NCI-H1436 treated with DMSO at 0.1 percent for 48 hours (cell line): ENCODE measurements around the gene YJEFN3.
A peak's percentile ranks its signal among the peaks of the same experiment; 100 is the strongest.

Experiments used
- DNase-seq: peaks from one replicate; lab custom pipeline; 2025; lab: John Stamatoyannopoulos, UW

The YJEFN3 gene

DNA sequence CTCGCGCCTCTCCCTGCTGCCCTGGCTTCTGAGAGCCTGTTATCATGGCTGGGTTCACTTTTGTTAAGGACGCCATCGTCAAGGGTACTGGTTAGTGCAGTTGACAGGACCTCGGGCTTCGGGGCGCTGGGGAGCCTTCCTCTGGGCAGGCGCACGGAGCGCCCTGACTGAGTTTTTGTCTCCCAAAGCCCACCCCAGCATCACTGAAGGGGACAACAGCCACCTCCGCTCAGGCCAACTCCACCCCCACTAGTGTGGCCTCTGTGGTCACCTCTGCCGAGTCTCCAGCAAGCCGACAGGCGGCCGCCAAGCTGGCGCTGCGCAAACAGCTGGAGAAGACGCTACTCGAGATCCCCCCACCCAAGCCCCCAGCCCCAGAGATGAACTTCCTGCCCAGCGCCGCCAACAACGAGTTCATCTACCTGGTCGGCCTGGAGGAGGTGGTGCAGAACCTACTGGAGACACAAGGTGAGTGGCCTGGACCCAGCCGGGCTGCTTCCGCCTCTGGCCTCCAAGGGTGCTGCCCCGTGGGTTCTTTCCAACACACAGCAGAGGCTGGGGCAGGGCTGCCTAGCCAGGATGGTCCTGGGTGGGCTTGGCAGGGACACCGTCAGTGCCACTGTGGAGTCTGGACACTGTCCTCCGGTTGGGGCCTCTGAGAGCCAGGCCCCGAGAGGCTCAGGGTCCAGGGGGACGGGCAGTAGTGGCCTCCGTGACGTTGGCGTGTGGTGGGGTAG, 30.3 kb upstream of the YJEFN3 start:
- DNase-seq = no peak

DNA sequence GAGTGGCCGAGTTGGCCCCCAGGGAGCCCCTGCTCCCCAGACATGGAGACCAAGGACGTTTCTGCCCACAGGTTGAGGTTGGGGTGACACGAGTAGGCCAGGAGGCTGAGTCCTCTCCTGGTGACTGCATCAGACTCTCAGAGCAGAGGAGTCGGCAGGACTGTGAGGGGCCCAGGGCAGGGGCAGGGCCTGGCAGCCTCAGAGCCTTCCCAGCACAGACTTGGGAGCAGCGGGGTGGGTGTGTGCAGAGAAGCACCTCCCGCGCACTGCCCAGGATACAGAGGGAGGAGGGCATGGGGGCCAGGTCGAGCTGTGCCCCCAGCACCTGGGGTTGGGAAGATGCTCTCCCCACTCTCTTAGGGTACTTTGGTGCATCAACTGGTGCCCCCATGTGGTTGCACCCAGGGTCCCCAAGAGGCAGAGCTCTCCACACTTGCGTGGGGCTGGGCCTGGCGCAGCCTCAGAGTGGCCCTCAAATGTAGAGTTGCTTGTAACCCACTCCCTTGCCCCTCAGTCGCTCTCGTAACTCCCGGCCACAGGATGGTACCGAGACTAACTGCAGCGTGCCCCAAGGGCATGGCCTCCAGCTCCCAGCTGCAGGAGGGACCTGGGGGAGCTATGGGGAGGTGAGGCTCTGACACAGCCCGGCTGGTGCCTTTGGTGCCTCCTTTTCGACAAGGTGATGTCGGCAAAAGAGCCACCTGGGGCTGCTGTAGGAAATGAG, 29.3 kb upstream of the YJEFN3 start:
- no peak for DNase-seq

DNA sequence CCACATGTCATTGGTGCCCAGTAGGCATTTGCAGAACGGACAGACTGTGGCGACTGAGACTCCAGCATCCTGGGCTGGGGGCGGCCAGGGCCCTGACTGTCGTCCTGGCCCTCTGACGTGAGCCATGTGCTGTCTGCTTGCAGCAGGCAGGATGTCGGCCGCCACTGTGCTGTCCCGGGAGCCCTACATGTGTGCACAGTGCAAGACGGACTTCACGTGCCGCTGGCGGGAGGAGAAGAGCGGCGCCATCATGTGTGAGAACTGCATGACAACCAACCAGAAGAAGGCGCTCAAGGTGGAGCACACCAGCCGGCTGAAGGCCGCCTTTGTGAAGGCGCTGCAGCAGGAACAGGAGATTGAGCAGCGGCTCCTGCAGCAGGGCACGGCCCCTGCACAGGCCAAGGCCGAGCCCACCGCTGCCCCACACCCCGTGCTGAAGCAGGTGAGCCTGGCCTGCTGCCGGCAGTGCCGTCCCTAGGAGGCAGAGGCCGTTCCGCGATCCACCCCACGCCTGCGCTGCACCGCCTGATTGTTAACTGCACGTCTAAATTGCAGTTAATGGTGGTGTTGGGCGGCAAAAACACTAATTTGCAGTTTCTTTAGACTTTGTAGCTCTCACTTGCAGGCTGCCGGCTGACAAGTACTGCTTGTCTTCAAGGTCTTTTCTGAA, 27.6 kb upstream of the YJEFN3 start:
- DNase-seq = no peak

DNA sequence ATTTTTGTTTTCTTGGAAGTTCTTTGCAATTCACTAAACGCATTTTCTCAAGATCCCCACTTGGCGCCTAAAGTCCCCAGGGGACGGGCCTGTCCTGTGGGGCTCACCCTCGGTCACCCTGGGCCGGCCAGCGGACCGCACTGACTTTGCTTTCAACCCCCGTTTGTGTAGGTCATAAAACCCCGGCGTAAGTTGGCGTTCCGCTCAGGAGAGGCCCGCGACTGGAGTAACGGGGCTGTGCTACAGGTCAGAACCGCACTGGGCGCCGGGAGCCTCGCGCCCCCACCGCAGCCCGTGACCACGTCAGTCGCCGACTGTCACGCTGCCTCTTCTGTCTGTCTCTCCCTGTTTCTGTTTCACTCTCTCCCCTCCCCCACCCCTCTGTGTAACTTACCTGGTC, 26.9 kb upstream of the YJEFN3 start:
- no peak for DNase-seq

DNA sequence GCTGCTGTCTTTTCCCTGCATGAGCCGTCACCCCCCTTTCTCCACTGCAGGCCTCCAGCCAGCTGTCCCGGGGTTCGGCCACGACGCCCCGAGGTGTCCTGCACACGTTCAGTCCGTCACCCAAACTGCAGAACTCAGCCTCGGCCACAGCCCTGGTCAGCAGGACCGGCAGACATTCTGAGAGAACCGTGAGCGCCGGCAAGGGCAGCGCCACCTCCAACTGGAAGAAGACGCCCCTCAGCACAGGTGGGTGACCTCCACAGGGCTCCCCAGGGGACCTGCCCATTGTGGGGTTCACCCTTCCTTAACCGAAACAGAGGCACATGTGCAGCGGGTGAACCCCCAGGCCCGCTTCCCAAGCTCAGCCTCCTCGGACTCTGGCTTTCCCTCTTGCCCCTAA, 26.4 kb upstream of the YJEFN3 start:
- DNase-seq = no peak

DNA sequence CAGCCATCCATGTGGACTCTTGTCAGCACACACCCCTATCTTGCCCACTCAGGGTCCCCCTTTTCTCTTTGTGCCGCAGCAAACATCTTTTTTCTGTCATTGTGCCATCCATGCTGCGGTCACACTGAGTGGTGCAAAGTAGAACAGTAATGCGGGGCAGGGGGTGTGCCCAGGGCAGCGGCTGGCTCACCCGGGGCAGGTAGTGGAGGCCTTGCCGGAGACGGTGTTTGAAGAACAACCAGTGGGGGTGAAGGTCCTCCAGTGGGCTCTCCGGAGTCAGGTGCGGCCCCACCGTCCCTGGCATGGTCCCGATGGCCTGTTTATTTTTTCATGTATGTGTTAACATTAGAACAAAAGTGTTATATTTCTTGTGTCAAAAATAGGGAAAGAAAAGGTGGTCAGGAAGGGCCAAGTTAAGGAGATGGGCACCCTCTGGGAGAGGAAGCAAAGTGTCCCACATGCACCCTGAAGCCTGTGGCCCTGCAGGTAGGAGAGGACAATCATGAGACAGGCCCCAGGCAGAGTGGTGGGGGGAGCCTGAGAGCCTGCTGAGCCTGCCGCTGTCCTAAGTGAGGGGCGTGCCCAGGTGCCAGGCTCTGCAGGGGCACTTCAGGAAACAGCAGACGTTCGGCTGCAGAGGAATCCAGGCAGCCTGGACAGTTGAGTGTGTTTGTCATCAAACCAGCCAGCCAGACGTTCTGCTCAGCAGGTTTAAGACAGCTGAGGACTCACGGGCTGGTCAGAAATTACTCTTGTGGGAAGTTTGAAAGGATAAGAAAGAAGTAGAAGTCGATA, 25.7 kb upstream of the YJEFN3 start:
- DNase-seq = no peak

DNA sequence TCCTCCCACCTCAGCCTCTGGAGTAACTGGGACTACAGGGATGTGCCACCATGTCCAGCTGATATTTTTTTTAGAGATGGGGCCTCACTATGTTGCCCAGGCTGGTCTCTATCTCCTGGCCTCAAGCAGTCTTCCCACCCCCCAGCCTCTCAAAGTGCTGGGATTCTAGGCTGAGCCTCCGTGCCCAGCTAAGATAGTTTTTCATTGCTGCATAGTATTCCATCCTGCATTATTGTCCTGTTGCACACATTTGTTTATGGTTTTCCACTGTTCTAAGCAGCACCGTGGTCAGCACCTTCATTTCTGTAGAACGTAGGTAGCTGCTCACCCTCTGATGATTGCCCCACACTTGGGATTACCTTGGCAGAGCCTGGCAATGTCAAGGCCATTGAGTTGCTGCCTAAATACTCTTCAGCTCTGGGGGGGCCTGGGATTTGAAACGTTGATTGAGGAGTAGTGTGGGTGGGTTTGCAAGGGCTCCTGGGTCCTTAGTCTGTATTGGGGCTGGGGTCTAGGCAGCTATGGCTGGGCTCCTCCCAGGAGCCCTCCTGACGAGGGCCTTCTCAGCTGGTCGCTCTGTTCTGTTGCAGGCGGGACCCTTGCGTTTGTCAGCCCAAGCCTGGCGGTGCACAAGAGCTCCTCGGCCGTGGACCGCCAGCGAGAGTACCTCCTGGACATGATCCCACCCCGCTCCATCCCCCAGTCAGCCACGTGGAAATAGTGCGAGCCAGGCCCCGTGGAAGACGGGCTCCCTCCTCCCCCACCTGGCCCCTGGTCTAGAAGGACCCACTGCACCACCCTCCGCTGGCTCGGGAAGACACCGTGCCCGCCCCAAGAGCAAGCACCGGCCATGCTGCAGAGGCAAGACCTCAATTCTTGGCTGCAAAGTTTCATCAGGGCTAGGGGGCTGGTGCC, 23.7 kb upstream of the YJEFN3 start:
- DNase-seq = no peak

DNA sequence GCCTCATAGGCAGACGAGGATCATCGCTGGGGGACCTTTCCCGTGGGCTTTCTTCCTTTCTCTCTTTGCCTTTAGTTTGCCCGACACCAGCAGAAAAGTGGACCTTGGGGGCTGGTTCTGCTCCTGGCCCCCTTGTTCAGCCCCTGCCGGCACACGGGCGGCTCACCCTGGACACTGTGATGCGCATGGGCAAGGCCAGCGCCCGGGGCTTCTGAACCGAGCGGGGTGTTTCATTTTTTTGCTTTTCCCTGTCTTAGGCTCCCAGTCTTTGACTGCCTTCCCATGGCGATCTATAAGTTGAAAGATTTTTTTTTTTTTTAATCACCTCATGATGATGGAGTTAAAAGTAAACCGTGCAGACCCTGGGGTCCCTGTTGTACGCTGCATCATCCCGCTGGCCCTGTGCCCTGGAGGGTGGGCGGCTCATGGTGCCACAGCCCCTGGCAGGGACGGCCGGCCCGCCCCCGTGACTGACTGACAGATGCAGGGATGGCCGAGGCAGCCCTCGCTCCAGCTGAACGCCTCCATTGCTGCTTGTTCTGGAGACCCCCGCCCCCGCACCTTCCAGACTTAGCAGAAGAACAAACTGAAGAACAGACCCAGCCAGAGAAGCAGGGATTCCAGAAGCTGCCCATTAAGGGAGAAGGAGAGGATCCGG, 22.9 kb upstream of the YJEFN3 start:
- no peak for DNase-seq

DNA sequence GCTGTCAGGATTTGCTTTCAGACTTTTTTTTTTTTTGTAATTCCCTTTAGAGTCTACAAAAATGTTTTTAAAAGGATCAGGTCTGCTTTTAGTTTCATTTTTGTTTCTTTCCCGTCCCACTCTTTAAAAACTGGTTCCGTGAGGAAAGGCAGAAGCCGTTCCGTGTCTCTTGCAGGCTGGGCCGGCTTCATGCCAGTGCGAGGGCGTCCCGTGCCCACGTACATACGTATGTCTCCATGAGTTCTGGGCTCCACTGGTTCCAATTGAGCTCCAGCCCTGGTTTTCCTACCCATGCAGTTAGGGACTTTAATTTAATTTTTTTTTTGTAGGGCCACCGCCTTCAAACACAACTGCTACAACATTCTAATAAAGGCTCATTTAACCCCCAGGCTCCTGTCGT, 22.1 kb upstream of the YJEFN3 start:
- DNase-seq = no peak

DNA sequence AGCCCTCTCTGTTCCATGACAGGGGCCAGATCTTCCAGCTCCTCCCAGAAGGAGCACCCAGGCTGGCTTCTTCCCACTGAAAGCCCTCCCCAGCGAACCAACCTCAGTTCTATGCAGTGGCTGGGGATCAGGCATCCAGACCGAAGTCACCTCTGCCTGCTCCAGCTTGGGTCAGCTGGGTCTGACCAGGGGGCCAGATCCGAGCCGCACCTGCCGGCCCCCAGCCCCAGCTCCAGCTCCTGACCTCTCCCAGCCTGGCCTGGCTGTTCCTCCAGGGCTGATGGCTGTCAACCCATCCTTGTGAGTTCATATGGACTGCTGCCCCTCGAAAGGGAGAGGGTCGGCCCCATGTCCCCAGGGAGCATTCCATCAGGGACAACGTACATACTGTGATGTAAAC, 21.4 kb upstream of the YJEFN3 start:
- no peak for DNase-seq

DNA sequence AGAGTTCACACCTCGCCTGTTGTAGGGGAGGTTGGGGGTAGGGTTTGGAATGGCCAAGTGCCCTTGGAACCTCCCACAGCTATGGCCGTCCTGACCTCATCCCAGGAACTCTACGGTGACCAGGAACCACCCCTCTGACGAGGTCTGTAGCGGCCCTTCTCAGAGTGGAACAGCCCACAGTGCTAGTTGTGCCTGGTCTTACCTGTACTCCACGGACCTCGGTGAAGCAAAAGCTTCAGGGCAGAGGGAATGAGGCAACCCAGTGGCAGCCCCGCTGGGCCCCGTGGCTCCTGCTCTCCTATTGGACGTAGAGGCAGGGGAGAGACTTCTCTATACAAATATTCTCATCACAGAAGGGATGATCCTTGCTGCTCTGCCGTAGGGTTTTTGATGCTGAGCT, 20.5 kb upstream of the YJEFN3 start:
- DNase-seq = no peak

DNA sequence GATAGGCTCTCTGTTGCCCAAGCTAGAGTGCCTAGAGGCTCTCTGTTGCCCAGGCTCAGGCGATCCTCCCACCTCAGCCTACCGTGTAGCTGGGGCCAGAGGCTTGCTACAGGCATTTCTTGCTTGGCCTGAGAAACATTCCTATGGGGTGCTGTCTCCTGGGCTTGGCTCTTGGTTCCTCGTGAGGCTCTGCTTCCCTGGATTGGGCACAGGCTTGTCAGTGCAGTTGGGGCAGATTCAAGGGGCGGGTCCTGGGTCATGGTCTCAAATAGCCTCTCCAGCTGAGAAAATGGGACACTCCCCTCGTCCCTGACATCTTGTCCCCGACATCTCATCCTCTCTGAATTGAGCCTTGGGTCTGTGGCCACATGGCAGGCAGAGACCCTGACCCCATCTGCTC, 18.3 kb upstream of the YJEFN3 start:
- no peak for DNase-seq

DNA sequence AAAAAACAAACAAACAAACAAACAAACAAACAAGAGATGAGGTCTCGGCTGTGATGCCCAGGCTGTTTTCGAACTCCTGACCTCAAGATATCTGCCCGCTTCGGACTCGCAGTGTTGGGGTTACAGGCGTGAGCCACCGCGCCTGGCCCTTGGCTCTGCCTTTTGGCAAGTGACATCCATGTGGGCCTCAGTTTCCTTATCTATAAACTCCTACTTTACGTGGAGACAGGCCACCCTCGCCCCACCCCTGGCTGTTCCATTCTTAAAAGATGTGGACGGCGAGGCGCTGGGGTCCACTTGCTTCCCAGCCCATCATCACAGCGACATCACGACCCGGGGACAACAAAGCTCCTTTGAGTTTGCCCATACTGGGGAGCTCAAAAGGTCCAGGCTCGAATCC, 15.0 kb upstream of the YJEFN3 start:
- no peak for DNase-seq

DNA sequence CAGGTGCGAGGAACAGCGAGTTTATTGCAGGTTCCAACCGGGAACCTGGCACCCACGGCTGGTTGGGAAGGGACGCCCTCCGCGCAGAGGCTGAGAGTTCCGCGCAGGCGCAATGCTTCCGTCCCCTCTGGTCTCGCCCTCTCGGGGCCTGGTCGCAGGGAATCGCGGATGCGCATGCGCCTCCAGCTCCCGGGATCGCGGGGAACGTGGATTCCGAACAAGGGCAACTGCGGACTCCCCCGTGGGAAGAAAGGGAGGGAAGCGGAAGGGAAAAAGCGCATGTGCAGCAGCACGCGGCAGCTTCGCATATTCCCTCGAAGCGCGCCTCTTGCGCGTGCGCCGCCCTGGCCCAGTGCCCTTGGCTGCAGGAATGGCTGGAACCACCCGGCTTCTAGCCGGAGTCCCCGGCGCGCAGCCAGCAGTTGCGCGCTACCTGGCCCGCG, 14.5 kb upstream of the YJEFN3 start:
- DNase-seq = no peak

DNA sequence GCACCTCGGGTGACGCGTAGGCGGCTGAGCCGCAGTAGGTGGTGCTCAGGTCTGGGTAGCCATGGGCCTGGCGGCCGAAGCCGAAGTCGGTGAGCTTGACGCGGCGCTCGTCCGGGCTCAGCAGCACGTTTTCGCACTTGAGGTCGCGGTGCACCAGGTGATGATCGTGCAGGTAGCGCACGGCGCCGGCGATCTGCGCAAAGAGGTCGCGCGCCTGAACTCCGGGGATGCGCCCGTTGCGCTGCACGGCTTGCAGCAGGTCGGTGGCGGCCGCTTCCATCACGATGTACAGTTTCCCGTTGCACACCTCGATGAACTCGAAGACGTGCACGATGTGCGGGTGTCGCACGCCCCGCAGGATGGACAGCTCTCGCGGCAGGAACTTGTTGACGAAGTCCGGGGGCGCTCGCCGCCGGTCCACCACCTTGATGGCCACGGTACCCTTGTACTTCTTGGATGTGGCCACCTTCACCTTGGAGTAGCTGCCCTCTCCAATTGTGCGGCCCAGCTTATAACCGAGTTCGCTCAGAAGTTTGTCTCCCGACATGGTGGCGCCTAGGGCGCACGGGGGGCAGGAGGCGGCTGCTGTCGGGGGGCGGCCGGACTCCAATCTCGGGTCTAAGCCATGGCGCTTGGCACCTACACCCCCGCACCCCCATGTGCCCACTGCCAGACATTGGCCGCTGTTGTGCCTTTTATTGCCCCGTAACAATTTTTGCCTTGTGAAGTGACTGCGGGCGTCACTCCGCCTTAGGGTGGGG, 13.7 kb upstream of the YJEFN3 start, which contains the start of gene TSSK6:
Gene TSSK6 (minus strand): TSS at position 668 of the 761 bp plus-strand sequence. CDS start 121 bp downstream, at position 547.
- no peak for DNase-seq

DNA sequence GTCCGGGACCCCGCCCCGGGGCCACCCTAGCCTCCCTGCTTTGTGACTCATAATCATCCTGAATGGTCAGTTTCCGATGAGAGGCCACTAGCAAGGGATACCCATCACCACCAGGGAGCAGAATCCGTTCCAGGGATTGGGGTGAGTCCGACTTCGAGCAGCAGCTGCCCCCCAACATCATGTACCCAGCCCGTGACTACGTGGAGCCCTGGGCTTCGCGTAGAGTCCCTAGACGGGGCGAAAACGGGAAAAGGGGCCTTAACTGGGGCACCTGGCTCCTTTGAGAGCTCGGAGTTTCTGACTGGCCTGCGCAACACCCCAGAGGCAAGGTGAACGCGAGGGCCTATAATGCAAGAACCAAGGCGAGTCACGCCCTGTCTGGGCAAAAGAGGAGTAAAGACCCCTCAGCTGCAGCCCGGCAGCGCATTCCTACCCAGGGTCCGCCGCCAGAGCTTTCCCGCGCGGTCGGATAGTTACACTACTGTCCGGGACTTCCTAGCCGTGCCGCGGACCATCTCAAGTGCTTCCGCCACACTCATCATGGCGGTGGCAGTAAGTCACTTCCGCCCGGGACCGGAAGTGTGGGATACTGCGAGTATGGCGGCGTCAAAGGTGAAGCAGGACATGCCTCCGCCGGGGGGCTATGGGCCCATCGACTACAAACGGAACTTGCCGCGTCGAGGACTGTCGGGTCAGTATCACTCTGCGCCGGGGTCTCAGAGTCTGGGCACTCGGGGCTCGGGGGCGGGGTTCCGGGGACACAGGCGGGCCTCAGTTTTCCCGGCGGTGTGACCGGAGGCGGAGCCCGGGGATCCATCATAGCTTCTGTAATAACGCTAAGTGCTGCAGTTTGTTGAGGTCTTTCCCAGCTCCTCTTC, 12.8 kb upstream of the YJEFN3 start, which contains the start of gene NDUFA13:
Gene NDUFA13 (plus strand): TSS at position 584 of the 878 bp plus-strand sequence. CDS start 14 bp downstream, at position 598.
- peak; percentile 42 for DNase-seq

DNA sequence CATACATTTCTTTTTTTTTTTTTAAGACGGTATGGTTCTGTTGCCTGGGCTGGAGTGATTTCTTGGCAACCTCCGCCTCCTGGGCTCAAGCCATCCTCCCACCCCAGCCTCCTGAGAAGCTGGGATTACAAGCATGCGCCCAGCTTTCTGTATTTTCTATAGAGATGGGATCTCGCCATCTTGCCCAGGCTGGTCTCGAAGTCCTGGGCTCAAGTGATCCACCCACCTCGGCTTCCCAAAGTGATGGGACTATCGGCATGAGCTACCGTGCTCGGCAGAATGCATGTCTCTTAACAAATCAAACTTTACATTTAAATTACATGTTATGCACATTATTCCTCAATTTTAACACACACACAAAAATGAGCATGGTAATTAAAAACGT, 11.5 kb upstream of the YJEFN3 start:
- DNase-seq = no peak

DNA sequence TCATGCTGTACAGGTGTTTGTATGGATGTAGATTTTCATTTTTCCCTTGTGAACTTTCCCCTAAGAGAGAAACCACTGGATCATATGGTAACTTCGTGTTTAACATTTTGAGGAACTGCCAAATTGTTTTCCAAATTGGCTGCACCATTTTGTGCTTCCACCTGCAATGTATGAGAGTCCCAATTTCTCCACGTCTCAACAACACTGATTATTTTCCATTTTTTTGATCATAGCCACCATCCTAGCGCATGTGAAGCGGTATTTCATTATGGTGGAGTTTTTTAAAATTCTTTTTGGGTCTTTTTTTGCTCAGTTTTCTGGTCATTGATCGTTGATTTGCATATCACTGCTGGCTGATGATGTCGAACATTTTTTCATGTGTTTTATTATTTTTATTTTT, 7.7 kb upstream of the YJEFN3 start:
- DNase-seq = no peak

DNA sequence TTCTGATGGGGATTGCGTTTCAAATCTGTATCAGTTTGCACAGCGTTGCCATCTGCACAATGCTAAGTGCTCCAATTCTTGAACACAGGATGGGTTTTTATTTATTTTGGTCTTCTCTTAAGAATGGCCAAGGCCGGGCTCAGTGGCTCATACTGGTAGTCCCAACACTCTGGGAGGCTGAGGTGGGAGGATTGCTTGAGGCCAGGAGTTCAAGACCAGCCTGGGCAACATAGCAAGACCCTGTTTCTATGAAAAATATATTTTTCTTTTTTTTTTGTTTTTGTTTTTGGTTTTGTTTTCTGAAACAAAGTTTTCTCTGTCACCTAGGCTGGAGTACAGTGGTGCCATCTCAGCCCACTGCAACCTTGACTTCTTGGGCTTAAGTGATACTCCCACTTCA, 5.5 kb upstream of the YJEFN3 start:
- no peak for DNase-seq
